ENCODE measurements around the gene NFATC2IP.

GRCh38 chr16:28937222-28937876, 13.4 kb upstream of the NFATC2IP start:
- no peak for TF ChIP-seq NFE2L2 (IDR thresholded peaks at IDR 0.05; ENCODE audit: low read depth, low read length)
- TF ChIP-seq CTCF (conservative IDR thresholded peaks at IDR 0.05; ENCODE audit: low read depth, low read length): no peak
- no peak for TF ChIP-seq RAD21 (IDR thresholded peaks at IDR 0.05; ENCODE audit: low read length)
- TF ChIP-seq USF2 (IDR thresholded peaks at IDR 0.05; ENCODE audit: low read depth, low read length): no peak
- no peak for TF ChIP-seq ELK1 (IDR thresholded peaks at IDR 0.05; ENCODE audit: borderline replicate concordance, low read depth, low read length)
- TF ChIP-seq MXI1 (IDR thresholded peaks at IDR 0.05; ENCODE audit: borderline replicate concordance, low read depth, low read length): no peak
- TF ChIP-seq RFX5 (IDR thresholded peaks at IDR 0.05; ENCODE audit: low read depth, low read length): no peak
- TF ChIP-seq CEBPB (IDR thresholded peaks at IDR 0.05; ENCODE audit: low read depth, low read length): no peak
- TF ChIP-seq POLR2A (IDR thresholded peaks at IDR 0.05; ENCODE audit: low read depth, low read length): no peak
- no peak for TF ChIP-seq RCOR1 (IDR thresholded peaks at IDR 0.05; ENCODE audit: insufficient replicate concordance, low read length)
- no peak for TF ChIP-seq SMC3 (IDR thresholded peaks at IDR 0.05; ENCODE audit: low read depth, low read length)
- TF ChIP-seq BHLHE40 (IDR thresholded peaks at IDR 0.05; ENCODE audit: low read depth, low read length): no peak
